CD14-positive monocyte (primary cell): ENCODE data around the gene PKP3. TPM values are rescaled to one million over a fixed set of nuclear protein-coding genes. Genes with fewer than 3 reads are reported as not detected.
"Not testable (repeated sequence)": the region's sequence is repeated elsewhere in the genome, so short reads cannot be mapped to it uniquely, and the experiment has no call there.

Experiments
- DNase-seq, 3 donors: peaks; one replicate each; pipeline ENCODE4 v3.0.0-alpha.2; 2011 to 2022
- H2AFZ ChIP-seq: 2 replicates; pipeline ENCODE4 v1.6.0; 2012; ENCODE audit warnings: mild to moderate bottlenecking, low read depth, low read length, inconsistent platforms; ENCODE audit not compliant: insufficient read depth, poor library complexity, severe bottlenecking
- H3K27ac ChIP-seq, 2 donors: 1 replicate in 1 of 2; 2 replicates in 1 of 2; pipeline ENCODE4 v1.5.1; 2012 to 2013; ENCODE audit warnings: low read length in 2 of 2, control low read depth in 1 of 2, inconsistent platforms in 1 of 2, low read depth in 1 of 2, mild to moderate bottlenecking in 1 of 2
- H3K27me3 ChIP-seq, 2 donors: one replicate each; pipeline versions ENCODE4 v1.6.0 to v1.6.1; 2011 to 2013; ENCODE audit warnings: low read length in 2 of 2; ENCODE audit not compliant: control insufficient read depth in 2 of 2, insufficient read depth in 2 of 2
- H3K36me3 ChIP-seq, 2 donors: replicated peaks in 1 of 2; 1 replicate in 1 of 2; 2 replicates in 1 of 2; pipeline versions ENCODE4 v1.5.1 to v1.6.1; 2012 to 2013; ENCODE audit warnings: low read length in 2 of 2, control low read depth in 1 of 2, inconsistent platforms in 1 of 2, mild to moderate bottlenecking in 1 of 2; ENCODE audit not compliant: insufficient read depth in 2 of 2, control insufficient read depth in 1 of 2
- H3K4me1 ChIP-seq, 2 donors: 1 replicate in 1 of 2; 2 replicates in 1 of 2; pipeline versions ENCODE4 v1.5.1 to v1.6.1; 2012 to 2013; ENCODE audit warnings: low read length in 2 of 2, control low read depth in 1 of 2, inconsistent platforms in 1 of 2, mild to moderate bottlenecking in 1 of 2, moderate library complexity in 1 of 2; ENCODE audit not compliant: insufficient read depth in 2 of 2, control insufficient read depth in 1 of 2
- H3K4me2 ChIP-seq: replicated peaks from 2 replicates; pipeline ENCODE3; 2012; ENCODE audit warnings: low read length, moderate library complexity, mild to moderate bottlenecking; ENCODE audit not compliant: poor library complexity, severe bottlenecking; ENCODE audit errors: extremely low read depth
- H3K4me3 ChIP-seq, 3 experiments: fragments of 200-600 bp in 1 of 3; sonication (generic) in 1 of 3; replicated peaks in 1 of 3; 1 replicate in 2 of 3; 2 replicates in 1 of 3; pipeline ENCODE4 v1.5.1; 2011 to 2013; ENCODE audit warnings: low read length in 3 of 3, mild to moderate bottlenecking in 3 of 3, control low read depth in 2 of 3, low read depth in 2 of 3, inconsistent platforms in 1 of 3, moderate library complexity in 1 of 3
- H3K79me2 ChIP-seq: 2 replicates; pipeline ENCODE4 v1.6.0; 2012; ENCODE audit warnings: mild to moderate bottlenecking, control low read depth, inconsistent platforms, low read length, moderate library complexity; ENCODE audit not compliant: insufficient read depth
- H3K9ac ChIP-seq: 2 replicates; pipeline ENCODE4 v1.6.0; 2017; ENCODE audit warnings: low read length, mild to moderate bottlenecking; ENCODE audit not compliant: insufficient read depth, poor library complexity, severe bottlenecking
- H3K9me3 ChIP-seq, 2 donors: replicated peaks in 1 of 2; 1 replicate in 1 of 2; 2 replicates in 1 of 2; pipeline versions ENCODE4 v1.5.1 to v1.6.1; 2012 to 2013; ENCODE audit warnings: low read length in 2 of 2, control low read depth in 1 of 2; ENCODE audit not compliant: control insufficient read depth in 1 of 2, insufficient read depth in 1 of 2
- H4K20me1 ChIP-seq: 2 replicates; pipeline ENCODE4 v1.6.0; 2012; ENCODE audit warnings: mild to moderate bottlenecking, low read length, control low read depth, moderate library complexity; ENCODE audit not compliant: insufficient read depth
- H3K27ac Mint-ChIP-seq, 7 donors: one replicate each; pipeline ENCODE4 v1.8.0; 2020; ENCODE audit warnings: mild to moderate bottlenecking in 7 of 7, mixed read lengths in 7 of 7, moderate library complexity in 6 of 7, inconsistent platforms in 2 of 7
- H3K27me3 Mint-ChIP-seq, 3 donors: one replicate each; pipeline ENCODE4 v1.8.0; 2021 to 2022; ENCODE audit warnings: low read depth in 3 of 3, mild to moderate bottlenecking in 3 of 3, mixed read lengths in 3 of 3, moderate library complexity in 3 of 3, inconsistent platforms in 1 of 3
- H3K36me3 Mint-ChIP-seq, 2 donors: one replicate each; pipeline ENCODE4 v1.8.0; 2020; ENCODE audit warnings: mixed read lengths in 2 of 2, inconsistent platforms in 1 of 2, mild to moderate bottlenecking in 1 of 2
- H3K4me1 Mint-ChIP-seq: one replicate; pipeline ENCODE4 v1.8.0; 2020; ENCODE audit warnings: mild to moderate bottlenecking, mixed read lengths
- H3K4me3 Mint-ChIP-seq, 2 donors: one replicate each; pipeline ENCODE4 v1.8.0; 2020; ENCODE audit warnings: mild to moderate bottlenecking in 2 of 2, mixed read lengths in 2 of 2, moderate library complexity in 1 of 2
- H3K9me3 Mint-ChIP-seq, 7 donors: one replicate each; pipeline ENCODE4 v1.8.0; 2020 to 2022; ENCODE audit warnings: mixed read lengths in 7 of 7, mild to moderate bottlenecking in 6 of 7, moderate library complexity in 6 of 7, inconsistent platforms in 2 of 7
- WGBS: methylation state at CpG from one replicate; pipeline ENCODE4 v1.1.5; 2013; ENCODE audit warnings: missing lambda C conversion rate; ENCODE audit not compliant: insufficient coverage; 5-methylcytosine and 5-hydroxymethylcytosine counted together
- intact Hi-C, 2 donors: fragments of 100-400 bp; cut with micrococcal nuclease; formaldehyde crosslinking; loops; one replicate each; pipeline versions ENCODE4 v1.15.0 to v1.15.1; 2023
- polyA plus RNA-seq, 3 donors: library from polyadenylated mRNA; depleted of rRNA in 1 of 3; unstranded in 2 of 3; stranded (reverse) in 1 of 3; fragments of 300-500 nt in 2 of 3; fragments of >200 nt in 1 of 3; fragmentation: Illumina TruSeq in 2 of 3; gene quantifications; 1 replicate in 2 of 3; 2 replicates in 1 of 3; pipeline ENCODE4 v1.2.3, GENCODE V29; 2012 to 2021
- TF ChIP-seq, protein P1 (sequence below): fragments of 200-600 bp; IDR thresholded peaks from one replicate; pipeline ENCODE4 v1.8.0; 2022; ENCODE audit warnings: antibody characterized with exemption, mild to moderate bottlenecking

PKP3 gene
- polyA plus RNA-seq, 3 donors: not detected

- no peak overlapping the region for H3K4me3 Mint-ChIP-seq
- TF ChIP-seq, protein P1, sequence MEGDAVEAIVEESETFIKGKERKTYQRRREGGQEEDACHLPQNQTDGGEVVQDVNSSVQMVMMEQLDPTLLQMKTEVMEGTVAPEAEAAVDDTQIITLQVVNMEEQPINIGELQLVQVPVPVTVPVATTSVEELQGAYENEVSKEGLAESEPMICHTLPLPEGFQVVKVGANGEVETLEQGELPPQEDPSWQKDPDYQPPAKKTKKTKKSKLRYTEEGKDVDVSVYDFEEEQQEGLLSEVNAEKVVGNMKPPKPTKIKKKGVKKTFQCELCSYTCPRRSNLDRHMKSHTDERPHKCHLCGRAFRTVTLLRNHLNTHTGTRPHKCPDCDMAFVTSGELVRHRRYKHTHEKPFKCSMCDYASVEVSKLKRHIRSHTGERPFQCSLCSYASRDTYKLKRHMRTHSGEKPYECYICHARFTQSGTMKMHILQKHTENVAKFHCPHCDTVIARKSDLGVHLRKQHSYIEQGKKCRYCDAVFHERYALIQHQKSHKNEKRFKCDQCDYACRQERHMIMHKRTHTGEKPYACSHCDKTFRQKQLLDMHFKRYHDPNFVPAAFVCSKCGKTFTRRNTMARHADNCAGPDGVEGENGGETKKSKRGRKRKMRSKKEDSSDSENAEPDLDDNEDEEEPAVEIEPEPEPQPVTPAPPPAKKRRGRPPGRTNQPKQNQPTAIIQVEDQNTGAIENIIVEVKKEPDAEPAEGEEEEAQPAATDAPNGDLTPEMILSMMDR: no peak
- H3K4me3 ChIP-seq: no peak overlapping the region
- no peak overlapping the region for H3K27ac ChIP-seq
- H3K79me2 ChIP-seq: no peaks in the 10 kb centered on the region
- no peak overlapping the region for H3K9ac ChIP-seq
- H4K20me1 ChIP-seq: no peaks in the 10 kb centered on the region
- H3K4me1 Mint-ChIP-seq: peaks cover 4% of the 10 kb centered on the region
- peaks cover 0 to 10% (median 7%) of the 10 kb centered on the region in 7 donors for H3K9me3 Mint-ChIP-seq
- no peaks in the 10 kb centered on the region for H3K36me3 ChIP-seq
- H2AFZ ChIP-seq: no peak overlapping the region
- H3K9me3 ChIP-seq: peaks cover 7 to 13% of the 10 kb centered on the region in 2 donors
- intact Hi-C loops: no loop called here
- peaks cover 2 to 33% (median 28%) of the 10 kb centered on the region in 3 donors for H3K27me3 Mint-ChIP-seq
- no peaks in the 10 kb centered on the region for H3K36me3 Mint-ChIP-seq
- H3K4me1 ChIP-seq: peaks cover 7 to 11% of the 10 kb centered on the region in 2 donors
- H3K27ac Mint-ChIP-seq: no peak overlapping the region
- 47% methylated on average over 43 of the region's 50 CpGs for WGBS
- DNase-seq: no peak
- H3K27me3 ChIP-seq: peaks cover 0 to 6% of the 10 kb centered on the region in 2 donors
- H3K4me2 ChIP-seq: no peak overlapping the region
Measured at GRCh38 chr11:400241-400689, 6.3 kb downstream of the PKP3 start.

- DNase-seq, H3K27me3 ChIP-seq, H3K4me3 ChIP-seq, H3K27ac Mint-ChIP-seq, H3K4me2 ChIP-seq, H4K20me1 ChIP-seq, H3K9ac ChIP-seq, H3K36me3 ChIP-seq, intact Hi-C loops, H2AFZ ChIP-seq, H3K36me3 Mint-ChIP-seq, H3K4me1 Mint-ChIP-seq, H3K9me3 Mint-ChIP-seq, H3K27ac ChIP-seq, H3K4me3 Mint-ChIP-seq, H3K79me2 ChIP-seq: not testable (repeated sequence)
- H3K9me3 ChIP-seq: peaks cover 7 to 13% of the 10 kb centered on the region in 2 donors
- H3K27me3 Mint-ChIP-seq: peaks cover 1 to 27% (median 21%) of the 10 kb centered on the region in 3 donors
- peaks cover 9 to 17% of the 10 kb centered on the region in 2 donors for H3K4me1 ChIP-seq
- 100% methylated on average over 2 of the region's 52 CpGs for WGBS
Measured at GRCh38 chr11:401196-401595, 7.2 kb downstream of the PKP3 start.
